HepG2 (cell line): ENCODE results near the gene ELAC2.

Source experiments
- AFF4 ChIP-seq: sonication (generic); formaldehyde crosslinking; IDR thresholded peaks from 2 replicates; pipeline ENCODE4 v1.4.0; 2020; ENCODE audit warnings: missing genetic modification reagents
- CTCF ChIP-seq: sonication (generic); formaldehyde crosslinking; IDR thresholded peaks from 2 replicates; pipeline ENCODE4 v1.5.0; 2020; ENCODE audit warnings: mild to moderate bottlenecking, missing genetic modification reagents, moderate library complexity
- EZH2 ChIP-seq: conservative IDR thresholded peaks from 2 replicates; pipeline ENCODE4 v1.6.1; 2012; ENCODE audit warnings: mild to moderate bottlenecking, low read depth, low read length, moderate library complexity
- FOXA1 ChIP-seq, 2 experiments: fragments of 450-650 bp in 1 of 2; sonication (generic) in 1 of 2; formaldehyde crosslinking in 1 of 2; IDR thresholded peaks; 2 replicates each; pipeline versions ENCODE4 v1.4.0 to v1.6.1; 2016 to 2020; ENCODE audit warnings: missing genetic modification reagents in 1 of 2
- FOXK2 ChIP-seq: fragments of 450-650 bp; IDR thresholded peaks from 2 replicates; pipeline ENCODE4 v1.6.1; 2016
- NR3C1 ChIP-seq: sonication (generic); formaldehyde crosslinking; IDR thresholded peaks from 2 replicates; pipeline ENCODE4 v1.4.0; 2020; ENCODE audit warnings: missing genetic modification reagents
- SP2 ChIP-seq: sonication (generic); formaldehyde crosslinking; IDR thresholded peaks from 2 replicates; pipeline ENCODE4 v1.5.1; 2020; ENCODE audit warnings: mild to moderate bottlenecking, missing genetic modification reagents
- SP5 ChIP-seq: IDR thresholded peaks from 2 replicates; pipeline ENCODE4 v1.6.1; 2016; ENCODE audit warnings: low read depth, borderline replicate concordance
- ZNF232 ChIP-seq: sonication (generic); formaldehyde crosslinking; IDR thresholded peaks from 2 replicates; pipeline ENCODE4 v1.4.0; 2020; ENCODE audit warnings: missing genetic modification reagents, borderline replicate concordance
- TF ChIP-seq, protein P1 (sequence below): IDR thresholded peaks from 2 replicates; pipeline ENCODE4 v1.6.1; 2016

- TF ChIP-seq ZNF232 (CRISPR knock-in tag) (no peak), AFF4 (CRISPR knock-in tag) (no peak), FOXA1 (IDR thresholded peaks at IDR 0.05) (no peak), FOXA1 (CRISPR knock-in tag; IDR thresholded peaks at IDR 0.05) (no peak), SP2 (CRISPR knock-in tag) (no peak), SP5 (CRISPR knock-in tag) (no peak), FOXK2 (no peak), NR3C1 (no peak), EZH2 (no peak), CTCF (CRISPR knock-in tag) (no peak)
- TF ChIP-seq, protein P1, sequence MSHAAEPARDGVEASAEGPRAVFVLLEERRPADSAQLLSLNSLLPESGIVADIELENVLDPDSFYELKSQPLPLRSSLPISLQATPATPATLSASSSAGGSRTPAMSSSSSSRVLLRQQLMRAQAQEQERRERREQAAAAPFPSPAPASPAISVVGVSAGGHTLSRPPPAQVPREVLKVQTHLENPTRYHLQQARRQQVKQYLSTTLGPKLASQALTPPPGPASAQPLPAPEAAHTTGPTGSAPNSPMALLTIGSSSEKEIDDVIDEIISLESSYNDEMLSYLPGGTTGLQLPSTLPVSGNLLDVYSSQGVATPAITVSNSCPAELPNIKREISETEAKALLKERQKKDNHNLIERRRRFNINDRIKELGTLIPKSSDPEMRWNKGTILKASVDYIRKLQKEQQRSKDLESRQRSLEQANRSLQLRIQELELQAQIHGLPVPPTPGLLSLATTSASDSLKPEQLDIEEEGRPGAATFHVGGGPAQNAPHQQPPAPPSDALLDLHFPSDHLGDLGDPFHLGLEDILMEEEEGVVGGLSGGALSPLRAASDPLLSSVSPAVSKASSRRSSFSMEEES (CRISPR knock-in tag), result no peak
Measured at GRCh38 chr17:12974005-12974531, 43.8 kb downstream of the ELAC2 start.
